ENCODE results near the gene BHLHA15. TPM values are rescaled to one million over a fixed set of nuclear protein-coding genes. Genes with fewer than 3 reads are reported as not detected.

Gene BHLHA15
- total RNA-seq, 1 donor from 2014 or later, result 0.35 TPM

- DNase-seq, result no peak
- CTCF ChIA-PET, result interaction anchor here (1.4 kb wide), 1 partner anchor 73 kb away, joined by 5 read pairs; no protein-coding TSS in a partner anchor
- H3K4me1 Mint-ChIP-seq, result no peaks in the 10 kb centered on the region
- H3K9me3 Mint-ChIP-seq, result no peaks in the 10 kb centered on the region
- intact Hi-C loops (cut with micrococcal nuclease), result loop anchor here (1.0 to 2.0 kb wide), 4 partner anchors 39 to 220 kb away; partner anchors contain the start of gene LMTK2
- peaks cover 47% of the 10 kb centered on the region for H3K36me3 Mint-ChIP-seq (ENCODE audit: low read depth)
- POLR2A ChIA-PET, result no interaction called here
- TF ChIP-seq CTCF (IDR thresholded peaks at IDR 0.05), result no peak
- no peaks in the 10 kb centered on the region for H3K27me3 Mint-ChIP-seq
- no peak for ATAC-seq (ENCODE audit: low read depth)
- no peak overlapping the region for H3K4me3 Mint-ChIP-seq
- no peak overlapping the region for H3K27ac Mint-ChIP-seq
Measured at GRCh38 chr7:98241674-98242241, 30.5 kb downstream of the BHLHA15 start.

- ChIA-PET POLR2A (no interaction called here), CTCF (interaction anchor here (1.4 kb wide), 1 partner anchor 74 kb away, joined by 5 read pairs; no protein-coding TSS in a partner anchor)
- DNase-seq (no peak), ATAC-seq (ENCODE audit: low read depth) (no peak)
- no peak for TF ChIP-seq CTCF (IDR thresholded peaks at IDR 0.05)
- intact Hi-C loops (cut with micrococcal nuclease), result no loop called here
- H3K27ac Mint-ChIP-seq, result no peak overlapping the region
- no peaks in the 10 kb centered on the region for H3K4me1 Mint-ChIP-seq
- H3K9me3 Mint-ChIP-seq, result no peaks in the 10 kb centered on the region
- H3K27me3 Mint-ChIP-seq, result no peaks in the 10 kb centered on the region
- H3K36me3 Mint-ChIP-seq (ENCODE audit: low read depth), result peaks cover 46% of the 10 kb centered on the region
- no peak overlapping the region for H3K4me3 Mint-ChIP-seq
Measured at GRCh38 chr7:98242342-98242741, 31.1 kb downstream of the BHLHA15 start.

GRCh38 chr7:98242934-98243333 lies 31.7 kb downstream of the BHLHA15 start:
- no peak for TF ChIP-seq CTCF (IDR thresholded peaks at IDR 0.05)
- intact Hi-C loops (cut with micrococcal nuclease), result no loop called here
- Mint-ChIP-seq H3K4me3 (no peak overlapping the region), H3K9me3 (no peaks in the 10 kb centered on the region), H3K27ac (no peak overlapping the region), H3K36me3 (ENCODE audit: low read depth) (peaks cover 43% of the 10 kb centered on the region), H3K27me3 (no peaks in the 10 kb centered on the region), H3K4me1 (no peaks in the 10 kb centered on the region)
- CTCF ChIA-PET, result interaction anchor here (1.4 kb wide), 1 partner anchor 221 kb away, joined by 3 read pairs; no protein-coding TSS in a partner anchor
- ATAC-seq (ENCODE audit: low read depth) (no peak), DNase-seq (no peak)
- POLR2A ChIA-PET, result no interaction called here

GRCh38 chr7:98244871-98245270 lies 33.6 kb downstream of the BHLHA15 start:
- ATAC-seq (ENCODE audit: low read depth) (no peak), DNase-seq (no peak)
- intact Hi-C loops (cut with micrococcal nuclease), result no loop called here
- TF ChIP-seq CTCF (IDR thresholded peaks at IDR 0.05), result no peak
- peaks cover 10% of the 10 kb centered on the region for H3K4me1 Mint-ChIP-seq
- H3K9me3 Mint-ChIP-seq, result no peaks in the 10 kb centered on the region
- POLR2A ChIA-PET, result no interaction called here
- CTCF ChIA-PET, result no interaction called here
- no peak overlapping the region for H3K27ac Mint-ChIP-seq
- no peaks in the 10 kb centered on the region for H3K27me3 Mint-ChIP-seq
- no peak overlapping the region for H3K4me3 Mint-ChIP-seq
- peaks cover 32% of the 10 kb centered on the region for H3K36me3 Mint-ChIP-seq (ENCODE audit: low read depth)

GRCh38 chr7:98248156-98248555 lies 36.9 kb downstream of the BHLHA15 start:
- intact Hi-C loops (cut with micrococcal nuclease), result no loop called here
- Mint-ChIP-seq H3K4me1 (peaks cover 37% of the 10 kb centered on the region), H3K27ac (no peak overlapping the region), H3K9me3 (no peaks in the 10 kb centered on the region), H3K36me3 (ENCODE audit: low read depth) (peaks cover 22% of the 10 kb centered on the region), H3K4me3 (no peak overlapping the region), H3K27me3 (no peaks in the 10 kb centered on the region)
- no peak for ATAC-seq (ENCODE audit: low read depth)
- no peak for TF ChIP-seq CTCF (IDR thresholded peaks at IDR 0.05)
- CTCF ChIA-PET, result no interaction called here
- DNase-seq, result no peak
- POLR2A ChIA-PET, result no interaction called here
